ENCODE measurements around the gene MYO10.

Gene MYO10

GRCh38 chr5:16687898-16688297 is 248.2 kb downstream of the MYO10 start:
- TF ChIP-seq, protein P1, sequence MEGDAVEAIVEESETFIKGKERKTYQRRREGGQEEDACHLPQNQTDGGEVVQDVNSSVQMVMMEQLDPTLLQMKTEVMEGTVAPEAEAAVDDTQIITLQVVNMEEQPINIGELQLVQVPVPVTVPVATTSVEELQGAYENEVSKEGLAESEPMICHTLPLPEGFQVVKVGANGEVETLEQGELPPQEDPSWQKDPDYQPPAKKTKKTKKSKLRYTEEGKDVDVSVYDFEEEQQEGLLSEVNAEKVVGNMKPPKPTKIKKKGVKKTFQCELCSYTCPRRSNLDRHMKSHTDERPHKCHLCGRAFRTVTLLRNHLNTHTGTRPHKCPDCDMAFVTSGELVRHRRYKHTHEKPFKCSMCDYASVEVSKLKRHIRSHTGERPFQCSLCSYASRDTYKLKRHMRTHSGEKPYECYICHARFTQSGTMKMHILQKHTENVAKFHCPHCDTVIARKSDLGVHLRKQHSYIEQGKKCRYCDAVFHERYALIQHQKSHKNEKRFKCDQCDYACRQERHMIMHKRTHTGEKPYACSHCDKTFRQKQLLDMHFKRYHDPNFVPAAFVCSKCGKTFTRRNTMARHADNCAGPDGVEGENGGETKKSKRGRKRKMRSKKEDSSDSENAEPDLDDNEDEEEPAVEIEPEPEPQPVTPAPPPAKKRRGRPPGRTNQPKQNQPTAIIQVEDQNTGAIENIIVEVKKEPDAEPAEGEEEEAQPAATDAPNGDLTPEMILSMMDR (IDR thresholded peaks at IDR 0.05; ENCODE audit: extremely low read depth, missing control alignments): no peak
- no peak for DNase-seq (ENCODE audit: low spot score)

GRCh38 chr5:16685069-16685468 is 251.0 kb downstream of the MYO10 start:
- DNase-seq (ENCODE audit: low spot score): no peak
- TF ChIP-seq, protein P1 (IDR thresholded peaks at IDR 0.05; ENCODE audit: extremely low read depth, missing control alignments): no peak

- no peak for DNase-seq (ENCODE audit: low spot score)
- TF ChIP-seq, protein P1 (IDR thresholded peaks at IDR 0.05; ENCODE audit: extremely low read depth, missing control alignments): no peak
Observed at GRCh38 chr5:16681876-16682275, 254.2 kb downstream of the MYO10 start.

- DNase-seq (ENCODE audit: low spot score): no peak
- TF ChIP-seq, protein P1 (IDR thresholded peaks at IDR 0.05; ENCODE audit: extremely low read depth, missing control alignments): no peak
Observed at GRCh38 chr5:16679863-16680262, 256.2 kb downstream of the MYO10 start.

DNA sequence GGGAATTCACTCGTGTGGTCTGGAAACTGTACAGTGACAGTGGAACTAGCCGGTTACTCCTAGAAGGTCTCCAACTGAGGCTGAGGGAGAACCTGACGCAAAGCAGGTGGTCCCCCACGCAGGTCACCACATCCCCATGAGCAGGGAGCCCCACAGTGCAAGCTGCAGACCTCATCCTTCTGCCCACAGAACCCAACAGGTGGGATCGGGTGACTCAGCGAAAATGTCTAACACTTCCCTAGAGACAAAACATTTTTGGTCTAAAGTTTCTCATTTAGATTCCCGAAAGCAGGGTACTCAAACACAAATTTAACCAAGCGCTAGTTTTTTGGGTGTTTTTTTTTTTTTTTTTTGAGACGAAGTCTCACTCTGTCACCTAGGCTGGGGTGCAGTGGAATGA is 256.9 kb downstream of the MYO10 start:
- no peak for DNase-seq (ENCODE audit: low spot score)
- TF ChIP-seq, protein P1 (IDR thresholded peaks at IDR 0.05; ENCODE audit: extremely low read depth, missing control alignments): no peak

DNA sequence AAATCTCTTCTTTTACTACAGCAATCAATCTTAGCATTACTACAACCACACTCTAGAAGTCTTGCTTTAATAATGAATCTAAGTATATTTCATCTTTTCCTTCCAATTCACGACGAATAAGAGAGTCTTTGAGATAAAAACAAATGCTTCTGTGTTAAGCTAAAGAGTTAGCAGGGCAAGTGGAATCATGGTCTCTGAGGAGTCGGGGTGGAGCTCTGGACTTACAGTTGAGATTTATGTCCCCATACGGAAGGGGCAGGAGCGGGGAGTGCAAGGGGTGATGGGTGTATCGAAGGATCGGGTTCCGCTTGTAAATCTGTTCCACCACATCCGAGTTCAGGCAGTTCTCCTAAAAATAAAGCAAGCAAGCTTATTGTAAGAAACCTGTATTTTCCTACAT is 260.3 kb downstream of the MYO10 start:
- no peak for DNase-seq (ENCODE audit: low spot score)
- TF ChIP-seq, protein P1 (IDR thresholded peaks at IDR 0.05; ENCODE audit: extremely low read depth, missing control alignments): no peak

DNA sequence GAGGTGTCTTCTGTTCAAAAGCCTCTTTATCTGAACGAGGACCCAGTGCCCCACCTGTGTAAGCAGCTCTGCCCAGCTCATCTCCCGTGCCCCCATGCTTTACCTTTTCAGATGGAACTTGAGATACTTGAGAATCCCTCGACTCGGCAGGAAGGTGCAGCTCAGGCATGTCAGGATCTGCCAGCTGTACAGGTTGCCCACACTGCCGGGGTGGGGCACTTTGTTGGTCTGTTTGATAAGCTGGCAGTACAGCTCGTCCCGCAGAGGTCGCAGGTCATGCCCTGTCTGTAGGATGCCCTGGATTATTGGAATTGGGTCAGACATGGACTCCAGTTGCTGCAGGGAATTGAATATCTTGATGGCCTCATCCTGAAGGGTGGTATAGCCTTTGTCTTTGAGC is 261.3 kb downstream of the MYO10 start:
- TF ChIP-seq, protein P1 (IDR thresholded peaks at IDR 0.05; ENCODE audit: extremely low read depth, missing control alignments): no peak

More for the DNA sequence above, 261.3 kb downstream of the MYO10 start:
- no peak for DNase-seq (ENCODE audit: low spot score)
